SW 1271 (cell line): ENCODE data around the gene IL31RA.
"Not testable (repeated sequence)": the region's sequence is repeated elsewhere in the genome, so short reads cannot be mapped to it uniquely, and the experiment has no call there.

Source experiments
- DNase-seq, 2 experiments: peaks; one replicate each; lab custom pipeline; 2025; lab: John Stamatoyannopoulos, UW

IL31RA gene

GRCh38 chr5:55926476-55926875 lies 75.3 kb downstream of the IL31RA start:
- no peak for DNase-seq

- DNase-seq = no peak
Observed at GRCh38 chr5:55927861-55928655, 76.9 kb downstream of the IL31RA start.

- no peak for DNase-seq
Observed at GRCh38 chr5:55929020-55929799, 78.1 kb downstream of the IL31RA start.

GRCh38 chr5:55932700-55933099 lies 81.5 kb downstream of the IL31RA start:
- DNase-seq = no peak

- DNase-seq = no peak
Observed at GRCh38 chr5:55933377-55934114, 82.4 kb downstream of the IL31RA start.

GRCh38 chr5:55934115-55934613 lies 83.0 kb downstream of the IL31RA start:
- DNase-seq = no peak

GRCh38 chr5:55934720-55935119 lies 83.6 kb downstream of the IL31RA start:
- DNase-seq = no peak

GRCh38 chr5:55935371-55935770 lies 84.2 kb downstream of the IL31RA start:
- DNase-seq = no peak

- DNase-seq = peak; percentile 55 to 87
Observed at GRCh38 chr5:55936100-55936693, 85.0 kb downstream of the IL31RA start.

- DNase-seq = not testable (repeated sequence)
Observed at GRCh38 chr5:55937598-55937997, 86.4 kb downstream of the IL31RA start.

- DNase-seq = not testable (repeated sequence)
Observed at GRCh38 chr5:55941154-55941553, 90.0 kb downstream of the IL31RA start.

GRCh38 chr5:55959208-55959607 lies 108.1 kb downstream of the IL31RA start:
- no peak for DNase-seq

GRCh38 chr5:55960779-55961178 lies 109.6 kb downstream of the IL31RA start:
- no peak for DNase-seq

GRCh38 chr5:55965525-55965924 lies 114.4 kb downstream of the IL31RA start:
- no peak for DNase-seq

GRCh38 chr5:55966284-55966683 lies 115.1 kb downstream of the IL31RA start:
- no peak for DNase-seq

- DNase-seq = no peak
Observed at GRCh38 chr5:55969956-55970355, 118.8 kb downstream of the IL31RA start.
